ENCODE data around the gene TUBAL3.

The TUBAL3 gene

DNA sequence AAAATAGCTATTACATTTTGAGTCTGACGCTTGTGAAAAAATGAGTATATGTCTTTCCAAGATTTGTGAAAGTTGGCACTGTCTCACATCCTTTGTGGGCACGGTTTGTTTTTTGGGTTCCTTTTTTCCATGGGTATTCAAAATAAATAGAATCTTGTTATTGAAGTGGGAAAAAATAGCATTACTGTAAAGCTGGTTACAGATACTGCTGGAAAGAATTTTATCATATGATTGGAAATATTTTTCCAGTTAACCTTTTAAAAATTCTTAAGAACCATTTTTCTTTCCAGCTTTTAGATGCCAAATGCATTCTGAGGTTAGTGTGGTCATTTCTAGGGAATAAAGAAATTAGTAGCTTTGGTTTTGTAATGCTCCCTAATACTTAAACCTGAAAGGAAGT, 19.1 kb upstream of the TUBAL3 start:
- no peaks in the 10 kb centered on the region for H3K27me3 ChIP-seq (ENCODE audit: insufficient read depth, low read depth)
- H3K4me2 ChIP-seq: no peak overlapping the region
- no peaks in the 10 kb centered on the region for H3K36me3 ChIP-seq (ENCODE audit: insufficient read depth)
- TF ChIP-seq, protein P1, sequence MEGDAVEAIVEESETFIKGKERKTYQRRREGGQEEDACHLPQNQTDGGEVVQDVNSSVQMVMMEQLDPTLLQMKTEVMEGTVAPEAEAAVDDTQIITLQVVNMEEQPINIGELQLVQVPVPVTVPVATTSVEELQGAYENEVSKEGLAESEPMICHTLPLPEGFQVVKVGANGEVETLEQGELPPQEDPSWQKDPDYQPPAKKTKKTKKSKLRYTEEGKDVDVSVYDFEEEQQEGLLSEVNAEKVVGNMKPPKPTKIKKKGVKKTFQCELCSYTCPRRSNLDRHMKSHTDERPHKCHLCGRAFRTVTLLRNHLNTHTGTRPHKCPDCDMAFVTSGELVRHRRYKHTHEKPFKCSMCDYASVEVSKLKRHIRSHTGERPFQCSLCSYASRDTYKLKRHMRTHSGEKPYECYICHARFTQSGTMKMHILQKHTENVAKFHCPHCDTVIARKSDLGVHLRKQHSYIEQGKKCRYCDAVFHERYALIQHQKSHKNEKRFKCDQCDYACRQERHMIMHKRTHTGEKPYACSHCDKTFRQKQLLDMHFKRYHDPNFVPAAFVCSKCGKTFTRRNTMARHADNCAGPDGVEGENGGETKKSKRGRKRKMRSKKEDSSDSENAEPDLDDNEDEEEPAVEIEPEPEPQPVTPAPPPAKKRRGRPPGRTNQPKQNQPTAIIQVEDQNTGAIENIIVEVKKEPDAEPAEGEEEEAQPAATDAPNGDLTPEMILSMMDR (conservative IDR thresholded peaks at IDR 0.05; ENCODE audit: low read depth, low read length): no peak
- H4K20me1 ChIP-seq (ENCODE audit: insufficient read depth): peaks cover 16% of the 10 kb centered on the region
- H3K79me2 ChIP-seq (ENCODE audit: insufficient read depth, low read depth): peaks cover 83% of the 10 kb centered on the region
- H3K9ac ChIP-seq: no peak overlapping the region
- no peak overlapping the region for H3K27ac ChIP-seq
- no peak overlapping the region for H3K4me3 ChIP-seq (IDR thresholded peaks at IDR 0.05; ENCODE audit: insufficient read depth, low read depth, low read length)
- peaks cover 20% of the 10 kb centered on the region for H3K4me1 ChIP-seq (ENCODE audit: low read depth, poor library complexity, severe bottlenecking)
- no peak overlapping the region for H2AFZ ChIP-seq (ENCODE audit: low read depth)

DNA sequence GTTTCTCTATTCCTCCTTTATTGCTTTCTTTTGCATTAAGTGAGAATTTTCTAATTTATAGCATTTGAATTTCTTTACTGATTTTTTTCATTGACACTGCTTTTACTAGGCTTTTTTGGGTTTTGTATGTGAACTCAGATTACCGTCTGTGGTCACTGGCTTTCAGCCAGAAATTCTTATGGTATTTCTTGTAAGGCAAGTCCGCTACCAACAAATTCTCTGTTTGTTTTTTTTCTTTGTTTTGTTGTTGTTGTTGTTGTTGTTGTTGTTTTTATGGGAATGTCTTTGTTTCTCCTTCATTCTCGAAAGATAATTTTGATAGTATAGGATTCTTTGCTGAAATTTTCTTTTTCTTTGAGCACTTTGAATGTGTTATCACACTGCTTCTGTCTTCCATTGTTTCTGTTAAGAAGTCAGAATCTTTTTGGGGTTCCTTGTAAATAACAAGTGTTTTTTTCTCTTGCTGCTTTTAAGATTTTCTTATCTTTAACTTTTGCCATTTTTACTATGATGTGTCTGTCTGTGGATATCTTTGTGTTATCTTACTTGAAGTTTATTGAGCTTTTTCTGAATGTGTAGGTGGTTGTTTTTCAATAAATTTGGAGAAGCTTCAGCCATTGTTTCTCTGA, 15.0 kb upstream of the TUBAL3 start:
- H3K4me3 ChIP-seq (IDR thresholded peaks at IDR 0.05; ENCODE audit: insufficient read depth, low read depth, low read length): no peak overlapping the region
- peaks cover 100% of the 10 kb centered on the region for H3K79me2 ChIP-seq (ENCODE audit: insufficient read depth, low read depth)
- no peak overlapping the region for H2AFZ ChIP-seq (ENCODE audit: low read depth)
- no peak overlapping the region for H3K9ac ChIP-seq
- H3K4me2 ChIP-seq: peak overlapping the region; percentile 75
- no peaks in the 10 kb centered on the region for H3K27me3 ChIP-seq (ENCODE audit: insufficient read depth, low read depth)
- peaks cover 14% of the 10 kb centered on the region for H4K20me1 ChIP-seq (ENCODE audit: insufficient read depth)
- TF ChIP-seq, protein P1 (conservative IDR thresholded peaks at IDR 0.05; ENCODE audit: low read depth, low read length): no peak
- peak overlapping the region; percentile 38; the same call in 1 of the 2 replicates for H3K27ac ChIP-seq
- H3K36me3 ChIP-seq (ENCODE audit: insufficient read depth): no peaks in the 10 kb centered on the region
- H3K4me1 ChIP-seq (ENCODE audit: low read depth, poor library complexity, severe bottlenecking): peaks cover 32% of the 10 kb centered on the region

DNA sequence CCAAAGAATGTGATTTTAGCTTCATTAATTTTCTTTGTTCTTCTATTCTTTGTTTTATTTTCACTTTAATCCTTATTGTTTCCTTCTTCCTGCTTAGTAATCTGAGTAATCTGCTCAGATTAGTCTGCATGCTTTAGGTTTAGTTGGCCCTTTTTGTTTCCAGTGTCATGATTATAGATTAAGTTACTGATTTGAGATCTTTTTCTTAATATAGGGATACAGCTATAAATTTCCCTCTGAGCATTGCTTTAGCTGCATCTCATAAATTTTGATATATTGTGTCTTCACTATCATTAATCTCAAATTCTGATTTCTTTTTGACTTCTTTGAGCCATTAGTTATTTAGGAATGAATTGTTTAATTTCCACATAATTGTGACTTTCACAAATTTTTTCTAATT, 14.0 kb upstream of the TUBAL3 start:
- no peak overlapping the region for H3K4me3 ChIP-seq (IDR thresholded peaks at IDR 0.05; ENCODE audit: insufficient read depth, low read depth, low read length)
- peaks cover 14% of the 10 kb centered on the region for H4K20me1 ChIP-seq (ENCODE audit: insufficient read depth)
- peaks cover 100% of the 10 kb centered on the region for H3K79me2 ChIP-seq (ENCODE audit: insufficient read depth, low read depth)
- peak overlapping the region; percentile 38; the same call in 1 of the 2 replicates for H3K27ac ChIP-seq
- H3K9ac ChIP-seq: no peak overlapping the region
- TF ChIP-seq, protein P1 (conservative IDR thresholded peaks at IDR 0.05; ENCODE audit: low read depth, low read length): no peak
- H3K4me1 ChIP-seq (ENCODE audit: low read depth, poor library complexity, severe bottlenecking): peaks cover 41% of the 10 kb centered on the region
- peak overlapping the region; percentile 75 for H3K4me2 ChIP-seq
- H3K27me3 ChIP-seq (ENCODE audit: insufficient read depth, low read depth): no peaks in the 10 kb centered on the region
- no peaks in the 10 kb centered on the region for H3K36me3 ChIP-seq (ENCODE audit: insufficient read depth)
- no peak overlapping the region for H2AFZ ChIP-seq (ENCODE audit: low read depth)

DNA sequence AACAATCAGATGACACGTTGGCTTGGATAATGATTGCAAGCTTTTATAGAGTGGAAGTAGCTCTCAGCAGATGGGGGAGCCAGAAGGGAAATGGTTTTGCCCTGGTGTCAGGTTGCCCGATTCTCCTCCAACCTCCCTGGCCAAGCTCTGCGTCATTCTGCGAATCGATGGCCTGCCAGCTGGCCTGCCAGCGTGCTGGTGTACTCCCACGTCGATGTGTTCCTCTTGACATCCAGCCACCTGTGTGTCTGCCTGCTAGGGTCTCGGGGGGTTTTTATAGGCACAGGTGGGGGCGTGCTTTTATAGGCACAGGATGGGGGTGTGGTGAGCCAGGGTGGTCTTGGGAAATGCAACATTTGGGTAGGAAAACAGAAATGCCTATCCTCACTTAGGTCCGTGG, 12.4 kb upstream of the TUBAL3 start:
- Histone ChIP-seq H3K4me2 (no peak overlapping the region), H3K4me1 (ENCODE audit: low read depth, poor library complexity, severe bottlenecking) (peaks cover 46% of the 10 kb centered on the region), H2AFZ (ENCODE audit: low read depth) (no peak overlapping the region), H3K27me3 (ENCODE audit: insufficient read depth, low read depth) (no peaks in the 10 kb centered on the region), H3K9ac (no peak overlapping the region), H3K79me2 (ENCODE audit: insufficient read depth, low read depth) (peaks cover 91% of the 10 kb centered on the region), H3K27ac (no peak overlapping the region), H3K36me3 (ENCODE audit: insufficient read depth) (no peaks in the 10 kb centered on the region), H4K20me1 (ENCODE audit: insufficient read depth) (peaks cover 14% of the 10 kb centered on the region), H3K4me3 (IDR thresholded peaks at IDR 0.05; ENCODE audit: insufficient read depth, low read depth, low read length) (no peak overlapping the region)
- TF ChIP-seq, protein P1 (conservative IDR thresholded peaks at IDR 0.05; ENCODE audit: low read depth, low read length): no peak

All from KMS-11 (cell line).